Measurements from ENCODE around the gene RAE1.
"Not testable (repeated sequence)": the region's sequence is repeated elsewhere in the genome, so short reads cannot be mapped to it uniquely, and the experiment has no call there.

Gene RAE1

DNA sequence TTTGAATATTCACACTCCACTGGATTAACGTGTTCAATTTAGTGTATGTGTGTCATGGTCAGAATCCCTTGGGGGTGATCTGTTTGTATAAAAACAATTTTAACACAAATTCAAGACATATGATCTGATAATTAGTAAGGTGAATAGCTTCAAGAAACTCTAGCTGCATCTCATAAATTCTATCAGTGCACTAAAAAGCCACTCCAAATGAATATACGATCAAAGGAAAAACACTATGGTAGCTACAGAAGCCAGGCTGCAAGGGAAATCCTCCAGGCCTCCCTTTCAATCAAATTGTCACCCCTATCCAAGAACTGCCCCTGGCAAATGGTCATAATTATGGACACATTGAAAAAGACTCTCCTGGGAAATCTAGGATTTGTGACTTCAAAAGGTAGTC, 9.4 kb upstream of the RAE1 start:
- H3K9me3 ChIP-seq = no peaks in the 10 kb centered on the region
- no peaks in the 10 kb centered on the region for H3K36me3 ChIP-seq (replicated peaks)
- no peaks in the 10 kb centered on the region for H3K4me1 ChIP-seq
- H3K27me3 ChIP-seq (ENCODE audit: low read depth) = peaks cover 12% of the 10 kb centered on the region
- no peak for DNase-seq (ENCODE audit: low spot score in 2 of 2)
- in situ Hi-C loops (cut with MboI; ENCODE audit: low sequenced_read_pairs) = loop anchor here (5.0 kb wide), 1 partner anchor 259 kb away; no protein-coding TSS in a partner anchor
- no peak overlapping the region for H3K4me3 ChIP-seq

DNA sequence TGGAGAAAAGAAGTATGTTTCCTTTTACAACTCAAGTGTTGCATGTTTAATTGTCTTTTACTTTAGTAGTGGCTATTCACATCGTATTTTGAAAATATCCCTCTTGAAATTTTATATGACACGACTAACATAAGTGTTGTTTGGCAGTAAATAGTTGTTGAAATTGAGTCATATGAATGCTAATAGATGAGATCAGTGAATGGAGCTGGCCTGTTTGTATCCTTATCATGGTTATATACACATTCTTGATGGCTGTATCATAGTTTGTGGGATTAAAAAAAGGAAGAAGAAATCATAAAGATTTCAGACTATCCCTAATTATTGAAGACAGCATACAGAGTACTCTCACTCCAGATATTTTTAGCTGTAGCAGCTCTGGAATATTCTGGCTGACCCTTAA, 8.2 kb upstream of the RAE1 start:
- in situ Hi-C loops (cut with MboI; ENCODE audit: low sequenced_read_pairs) = loop anchor here (5.0 kb wide), 1 partner anchor 261 kb away; no protein-coding TSS in a partner anchor
- H3K36me3 ChIP-seq (replicated peaks) = no peaks in the 10 kb centered on the region
- H3K27me3 ChIP-seq (ENCODE audit: low read depth) = peaks cover 9% of the 10 kb centered on the region; the same call in 1 of the 2 replicates
- H3K4me1 ChIP-seq = no peaks in the 10 kb centered on the region
- no peak overlapping the region for H3K4me3 ChIP-seq
- no peaks in the 10 kb centered on the region for H3K9me3 ChIP-seq
- DNase-seq (ENCODE audit: low spot score in 2 of 2) = no peak

DNA sequence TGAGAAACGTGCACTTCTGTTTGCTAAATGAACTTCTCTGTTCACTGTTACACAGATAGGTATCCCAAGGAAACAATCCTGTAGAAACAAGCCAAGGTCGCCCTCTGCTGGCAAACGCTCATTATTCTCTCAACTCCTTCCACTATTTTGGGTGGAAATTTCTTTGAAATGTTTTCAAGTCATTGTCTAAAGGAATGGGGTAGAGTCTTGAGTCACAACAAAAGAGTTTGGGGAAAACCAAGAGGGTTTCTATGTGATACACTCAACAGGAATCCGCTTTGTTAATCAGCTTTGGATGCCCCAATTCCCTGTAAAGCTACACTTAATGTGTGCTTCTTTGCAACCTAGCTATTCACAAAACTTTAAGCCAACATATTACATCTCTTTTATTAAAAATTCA, 4.6 kb upstream of the RAE1 start:
- peaks cover 9% of the 10 kb centered on the region; the same call in 1 of the 2 replicates for H3K27me3 ChIP-seq (ENCODE audit: low read depth)
- no peak overlapping the region for H3K4me3 ChIP-seq
- peaks cover 2% of the 10 kb centered on the region; the same call in 1 of the 2 replicates for H3K36me3 ChIP-seq (replicated peaks)
- H3K9me3 ChIP-seq = no peaks in the 10 kb centered on the region
- H3K4me1 ChIP-seq = no peaks in the 10 kb centered on the region
- in situ Hi-C loops (cut with MboI; ENCODE audit: low sequenced_read_pairs) = no loop called here
- DNase-seq (ENCODE audit: low spot score in 2 of 2) = peak; percentile 72 to 87

DNA sequence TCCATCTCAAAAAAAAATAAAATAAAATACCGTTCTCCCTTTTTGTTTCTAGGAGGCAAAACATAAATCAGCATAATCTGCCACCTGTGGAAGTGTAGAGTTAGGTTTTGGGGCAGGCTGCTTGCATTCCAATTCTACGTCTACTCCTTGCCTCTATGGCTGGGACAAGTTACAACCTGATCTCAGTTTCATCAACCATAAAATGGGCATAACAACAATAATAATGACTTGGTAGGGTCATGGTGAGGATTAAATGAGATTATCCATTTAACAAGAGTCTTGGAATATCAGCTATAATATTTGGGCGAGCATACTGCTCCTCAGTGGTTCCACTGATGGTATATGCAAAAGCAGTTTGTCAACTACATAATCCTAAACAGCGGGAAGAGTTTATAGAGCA, 3.7 kb upstream of the RAE1 start:
- Histone ChIP-seq H3K27me3 (ENCODE audit: low read depth) (peaks cover 7% of the 10 kb centered on the region; the same call in 1 of the 2 replicates), H3K4me1 (no peaks in the 10 kb centered on the region), H3K36me3 (replicated peaks) (peaks cover 8% of the 10 kb centered on the region), H3K4me3 (no peak overlapping the region), H3K9me3 (no peaks in the 10 kb centered on the region)
- no peak for DNase-seq (ENCODE audit: low spot score in 2 of 2)
- in situ Hi-C loops (cut with MboI; ENCODE audit: low sequenced_read_pairs) = no loop called here

DNA sequence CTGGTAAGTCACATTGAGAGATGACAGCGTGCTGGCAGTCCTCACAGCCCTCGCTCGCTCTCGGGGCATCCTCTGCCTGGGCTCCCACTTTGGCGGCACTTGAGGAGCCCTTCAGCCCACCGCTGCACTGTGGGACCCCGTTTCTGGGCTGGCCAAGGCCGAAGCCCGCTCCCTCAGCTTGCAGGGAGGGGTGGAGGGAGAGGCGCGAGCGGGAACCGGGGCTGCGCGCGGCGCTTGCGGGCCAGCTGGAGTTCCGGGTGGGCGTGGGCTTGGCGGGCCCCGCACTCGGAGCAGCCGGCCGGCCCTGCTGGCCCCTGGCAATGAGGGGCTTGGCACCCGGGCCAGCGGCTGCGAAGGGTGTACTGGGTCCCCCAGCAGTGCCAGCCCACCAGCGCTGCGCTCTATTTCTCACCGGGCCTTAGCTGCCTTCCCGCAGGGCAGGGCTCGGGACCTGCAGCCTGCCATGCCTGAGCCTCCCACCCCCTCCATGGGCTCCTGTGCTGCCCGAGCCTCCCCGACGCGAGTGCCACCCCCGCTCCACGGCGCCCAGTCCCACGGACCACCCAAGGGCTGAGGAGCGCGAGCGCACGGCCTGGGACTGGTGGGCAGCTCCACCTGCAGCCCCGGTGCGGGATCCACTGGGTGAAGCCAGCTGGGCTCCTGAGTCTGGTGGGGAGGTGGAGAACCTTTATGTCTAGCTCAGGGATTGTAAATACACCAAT, 2.7 kb upstream of the RAE1 start:
- in situ Hi-C loops (cut with MboI; ENCODE audit: low sequenced_read_pairs); H3K27me3 ChIP-seq (ENCODE audit: low read depth); DNase-seq (ENCODE audit: low spot score in 2 of 2); H3K9me3 ChIP-seq; H3K36me3 ChIP-seq (replicated peaks); H3K4me1 ChIP-seq; H3K4me3 ChIP-seq: not testable (repeated sequence)

DNA sequence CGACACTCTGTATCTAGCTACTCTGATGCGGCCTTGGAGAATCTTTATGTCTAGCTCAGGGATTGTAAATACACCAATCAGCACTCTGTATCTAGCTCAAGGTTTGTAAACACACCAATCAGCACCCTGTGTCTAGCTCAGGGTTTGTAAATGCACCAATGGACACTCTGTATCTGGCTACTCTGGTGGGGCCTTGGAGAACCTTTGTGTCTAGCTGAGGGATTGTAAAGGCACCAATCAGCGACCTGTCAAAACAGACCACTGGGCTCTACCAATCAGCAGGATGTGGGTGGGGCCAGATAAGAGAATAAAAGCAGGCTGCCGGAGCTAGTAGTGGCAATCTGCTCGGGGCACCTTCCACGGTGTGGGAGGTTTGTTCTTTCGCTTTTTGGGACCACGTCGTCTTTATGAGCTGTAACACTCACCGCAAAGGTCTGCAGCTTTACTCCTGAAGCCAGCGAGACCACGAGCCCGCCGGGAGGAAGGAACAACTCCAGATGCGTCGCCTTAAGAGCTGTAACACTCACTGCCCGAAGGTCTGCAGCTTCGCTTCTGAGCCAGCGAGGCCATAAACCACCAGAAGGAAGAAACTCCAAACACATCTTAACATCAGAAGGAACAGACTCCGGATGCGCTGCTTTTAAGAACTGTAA, 2.0 kb upstream of the RAE1 start:
- peak in 1 of 2 experiments; percentile 14 for DNase-seq (ENCODE audit: low spot score in 2 of 2)
- H3K27me3 ChIP-seq (ENCODE audit: low read depth); H3K36me3 ChIP-seq (replicated peaks); in situ Hi-C loops (cut with MboI; ENCODE audit: low sequenced_read_pairs); H3K4me3 ChIP-seq; H3K4me1 ChIP-seq; H3K9me3 ChIP-seq: not testable (repeated sequence)

DNA sequence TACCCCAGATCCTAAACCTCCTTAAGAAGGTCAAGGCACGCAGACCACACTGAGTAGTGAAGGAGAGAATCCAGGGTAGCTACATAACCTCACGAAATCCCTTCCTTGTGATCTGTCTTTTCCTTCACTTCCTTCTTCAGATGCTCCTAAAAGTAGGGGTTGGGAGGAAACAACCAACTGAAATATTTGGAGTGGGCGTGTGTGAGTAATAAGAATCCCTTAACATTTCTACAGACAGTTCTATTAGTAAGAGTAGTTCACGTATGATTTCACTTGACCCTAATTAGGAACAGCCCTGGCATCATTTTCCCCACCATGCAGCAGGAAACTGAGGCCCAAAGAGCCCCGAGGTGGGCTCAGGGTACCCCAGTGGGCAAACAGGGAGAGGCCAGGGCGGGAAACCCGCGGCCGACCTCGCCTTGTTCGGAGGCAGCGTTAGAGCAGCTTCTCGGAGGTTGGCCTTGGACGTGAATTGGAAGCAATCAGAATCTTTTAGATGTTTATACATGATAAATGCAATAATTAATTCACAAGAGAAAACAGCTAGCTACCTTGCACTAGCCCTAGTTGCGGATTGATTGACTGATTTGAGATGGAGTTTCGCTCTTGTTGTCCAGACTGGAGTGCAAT, 859 bp upstream of the RAE1 start:
- H3K4me1 ChIP-seq = no peaks in the 10 kb centered on the region
- no peak for DNase-seq (ENCODE audit: low spot score in 2 of 2)
- no peaks in the 10 kb centered on the region for H3K9me3 ChIP-seq
- in situ Hi-C loops (cut with MboI; ENCODE audit: low sequenced_read_pairs) = no loop called here
- H3K36me3 ChIP-seq (replicated peaks) = peaks cover 8% of the 10 kb centered on the region
- no peaks in the 10 kb centered on the region for H3K27me3 ChIP-seq (ENCODE audit: low read depth)
- no peak overlapping the region for H3K4me3 ChIP-seq

DNA sequence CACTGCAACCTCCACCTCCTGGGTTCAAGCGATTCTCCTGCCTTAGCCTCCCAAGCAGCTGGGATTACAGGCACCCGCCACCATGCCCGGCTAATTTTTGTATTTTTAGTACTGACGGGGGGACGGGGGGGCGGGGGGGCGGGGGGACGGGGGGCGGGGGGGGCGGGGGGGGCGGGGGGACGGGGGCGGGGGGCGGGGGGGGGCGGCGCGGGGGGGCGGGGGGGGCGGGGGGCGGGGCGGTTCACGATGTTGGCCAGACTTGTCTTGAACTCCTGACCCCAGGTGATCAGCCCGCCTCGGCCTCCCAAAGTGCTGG, 371 bp upstream of the RAE1 start:
- DNase-seq (ENCODE audit: low spot score in 2 of 2); in situ Hi-C loops (cut with MboI; ENCODE audit: low sequenced_read_pairs); H3K36me3 ChIP-seq (replicated peaks); H3K27me3 ChIP-seq (ENCODE audit: low read depth); H3K4me1 ChIP-seq; H3K9me3 ChIP-seq: not testable (repeated sequence)
- H3K4me3 ChIP-seq = peak overlapping the region; percentile 95

DNA sequence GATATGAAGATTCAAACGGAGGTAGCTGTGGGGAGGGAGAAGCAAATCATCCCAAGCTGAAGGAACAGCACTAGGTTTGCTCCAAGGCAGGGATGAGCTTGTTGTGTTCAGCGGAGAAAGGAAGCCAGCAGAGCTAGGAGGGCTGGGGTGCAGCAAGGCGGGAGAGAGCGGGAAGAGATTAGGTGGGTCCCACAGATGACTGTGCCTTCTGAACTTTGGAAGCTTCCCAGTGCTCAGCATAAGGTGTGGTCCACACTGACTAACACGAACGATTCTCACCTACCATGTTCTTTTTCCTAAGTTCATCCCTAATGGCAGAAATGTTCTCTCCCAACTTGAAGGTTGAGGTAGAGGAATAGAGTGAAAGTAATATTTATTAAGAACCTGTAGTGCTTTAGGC, 1.2 kb downstream of the RAE1 start:
- no peaks in the 10 kb centered on the region for H3K4me1 ChIP-seq
- DNase-seq (ENCODE audit: low spot score in 2 of 2) = no peak
- H3K36me3 ChIP-seq (replicated peaks) = peaks cover 8% of the 10 kb centered on the region
- in situ Hi-C loops (cut with MboI; ENCODE audit: low sequenced_read_pairs) = no loop called here
- H3K9me3 ChIP-seq = no peaks in the 10 kb centered on the region
- H3K27me3 ChIP-seq (ENCODE audit: low read depth) = no peaks in the 10 kb centered on the region
- peak overlapping the region; percentile 95 for H3K4me3 ChIP-seq

DNA sequence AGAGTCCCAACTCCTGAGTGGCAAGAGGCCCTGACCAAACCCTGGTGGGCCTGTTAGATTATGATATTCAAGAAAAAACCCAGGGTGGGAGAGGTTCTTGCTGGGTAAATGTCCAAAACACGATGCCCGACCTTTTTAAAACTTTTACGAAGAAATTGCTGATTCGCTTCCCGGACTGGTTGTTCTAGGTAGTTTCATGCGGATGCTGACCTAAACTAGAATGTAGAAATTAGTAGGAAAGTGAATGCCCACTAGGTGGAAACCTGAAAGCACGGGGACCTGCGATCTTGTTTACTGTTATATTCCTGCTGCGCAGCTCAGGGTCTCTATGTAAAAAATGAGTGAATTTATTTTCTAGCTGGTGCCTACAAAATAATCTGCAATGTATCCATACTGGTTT, 2.3 kb downstream of the RAE1 start:
- no peaks in the 10 kb centered on the region for H3K4me1 ChIP-seq
- H3K4me3 ChIP-seq = no peak overlapping the region
- in situ Hi-C loops (cut with MboI; ENCODE audit: low sequenced_read_pairs) = no loop called here
- no peaks in the 10 kb centered on the region for H3K27me3 ChIP-seq (ENCODE audit: low read depth)
- DNase-seq (ENCODE audit: low spot score in 2 of 2) = no peak
- no peaks in the 10 kb centered on the region for H3K9me3 ChIP-seq
- H3K36me3 ChIP-seq (replicated peaks) = peaks cover 8% of the 10 kb centered on the region

DNA sequence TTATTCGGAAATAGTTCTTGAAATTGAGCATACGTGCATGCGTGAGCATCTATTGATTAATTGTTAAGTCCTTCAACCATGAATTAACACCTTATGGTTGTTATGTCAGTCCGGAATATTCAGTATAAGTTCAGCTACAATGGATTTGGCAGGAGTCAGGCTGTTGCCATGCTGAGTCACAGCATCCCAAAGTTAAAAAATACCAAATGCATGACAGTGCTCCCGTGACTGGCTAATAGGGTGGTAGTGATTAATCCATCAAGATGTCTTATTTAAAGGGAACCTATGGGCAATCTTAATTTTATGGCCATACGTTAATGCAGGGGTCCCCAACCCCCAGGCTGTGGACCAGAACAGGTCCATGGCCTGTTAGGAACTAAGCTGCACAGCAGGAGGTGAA, 10.5 kb downstream of the RAE1 start:
- Histone ChIP-seq H3K36me3 (replicated peaks) (peaks cover 31% of the 10 kb centered on the region), H3K4me3 (no peak overlapping the region), H3K27me3 (ENCODE audit: low read depth) (no peaks in the 10 kb centered on the region), H3K9me3 (no peaks in the 10 kb centered on the region), H3K4me1 (no peaks in the 10 kb centered on the region)
- in situ Hi-C loops (cut with MboI; ENCODE audit: low sequenced_read_pairs) = no loop called here
- DNase-seq (ENCODE audit: low spot score in 2 of 2) = no peak

DNA sequence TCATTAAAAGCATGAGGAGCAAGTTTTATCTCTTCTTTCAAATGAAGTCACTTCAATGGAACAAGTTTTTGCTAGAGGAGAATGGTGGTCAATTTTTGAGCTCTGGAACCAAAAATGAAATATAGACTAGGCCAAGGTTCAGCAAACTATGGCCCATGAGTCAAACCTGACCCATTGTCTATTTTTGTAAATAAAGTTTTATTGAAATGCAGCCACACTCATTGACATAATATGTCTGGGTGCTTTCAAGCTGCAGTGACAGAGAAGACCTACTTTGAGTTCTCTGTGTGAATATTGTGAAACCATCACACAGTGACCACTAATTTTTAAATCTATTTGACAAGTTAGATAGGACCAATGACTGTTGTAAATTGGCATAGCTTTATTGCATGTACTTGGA, 13.4 kb downstream of the RAE1 start:
- H3K4me3 ChIP-seq = no peak overlapping the region
- H3K9me3 ChIP-seq = no peaks in the 10 kb centered on the region
- peaks cover 59% of the 10 kb centered on the region for H3K36me3 ChIP-seq (replicated peaks)
- no peaks in the 10 kb centered on the region for H3K4me1 ChIP-seq
- in situ Hi-C loops (cut with MboI; ENCODE audit: low sequenced_read_pairs) = no loop called here
- DNase-seq (ENCODE audit: low spot score in 2 of 2) = no peak
- no peaks in the 10 kb centered on the region for H3K27me3 ChIP-seq (ENCODE audit: low read depth)

DNA sequence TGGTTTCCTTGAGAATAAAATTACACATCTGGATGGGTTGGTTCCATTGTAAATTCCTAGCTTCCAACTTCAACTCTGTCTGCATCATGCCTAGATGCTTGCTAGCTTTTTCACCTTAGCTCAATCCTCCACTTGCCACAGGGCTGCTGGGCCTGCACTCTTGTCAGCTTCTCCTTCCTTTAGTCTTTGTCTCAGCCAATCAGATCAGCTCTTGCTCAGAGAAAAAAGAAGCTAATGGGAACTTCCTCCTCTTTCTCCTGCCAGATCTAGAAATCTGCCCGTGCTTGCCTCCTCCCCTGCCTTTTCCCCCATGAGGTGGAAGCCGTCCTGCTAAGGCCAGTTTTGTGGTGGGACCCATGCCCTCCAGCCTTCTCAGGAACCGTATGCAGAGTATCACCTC, 18.5 kb downstream of the RAE1 start:
- Histone ChIP-seq H3K36me3 (replicated peaks) (peaks cover 95% of the 10 kb centered on the region), H3K27me3 (ENCODE audit: low read depth) (no peaks in the 10 kb centered on the region), H3K4me1 (no peaks in the 10 kb centered on the region), H3K4me3 (no peak overlapping the region), H3K9me3 (no peaks in the 10 kb centered on the region)
- no peak for DNase-seq (ENCODE audit: low spot score in 2 of 2)
- in situ Hi-C loops (cut with MboI; ENCODE audit: low sequenced_read_pairs) = no loop called here

DNA sequence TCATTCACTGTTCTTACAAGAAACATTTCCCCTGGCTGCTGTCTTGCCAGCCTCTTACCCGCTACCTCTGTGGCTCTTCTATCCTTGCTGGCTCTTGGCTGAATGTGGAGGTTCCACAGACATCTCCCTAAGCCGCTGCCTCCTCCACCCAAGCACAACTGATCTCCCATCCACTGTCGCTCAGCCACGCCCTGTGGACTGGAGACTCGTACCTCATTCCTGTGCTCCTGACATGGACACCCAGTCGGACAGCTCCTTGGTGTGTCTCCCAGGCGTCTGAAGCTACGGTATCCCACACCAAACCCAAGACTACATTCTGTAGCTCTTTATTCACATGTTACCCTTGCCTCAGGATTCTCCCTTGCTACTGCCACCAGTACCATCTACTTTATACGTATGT, 19.3 kb downstream of the RAE1 start:
- in situ Hi-C loops (cut with MboI; ENCODE audit: low sequenced_read_pairs) = no loop called here
- H3K27me3 ChIP-seq (ENCODE audit: low read depth) = no peaks in the 10 kb centered on the region
- no peak for DNase-seq (ENCODE audit: low spot score in 2 of 2)
- no peaks in the 10 kb centered on the region for H3K4me1 ChIP-seq
- no peaks in the 10 kb centered on the region for H3K9me3 ChIP-seq
- peaks cover 95% of the 10 kb centered on the region for H3K36me3 ChIP-seq (replicated peaks)
- H3K4me3 ChIP-seq = no peak overlapping the region

Measured in HAP-1 (cell line).